ENCODE results near the gene IFT57.
"Not testable (repeated sequence)": the region's sequence is repeated elsewhere in the genome, so short reads cannot be mapped to it uniquely, and the experiment has no call there.

The IFT57 gene

GRCh38 chr3:108159865-108160264, 62.4 kb downstream of the IFT57 start:
- no peak for DNase-seq (ENCODE audit: low spot score)

- no peak for DNase-seq (ENCODE audit: low spot score)
These were observed 63.1 kb downstream of the IFT57 start for GRCh38 chr3:108159105-108159504.

GRCh38 chr3:108158251-108158650, 64.0 kb downstream of the IFT57 start:
- no peak for DNase-seq (ENCODE audit: low spot score)

- DNase-seq (ENCODE audit: low spot score) = peak; percentile 23
These were observed 65.0 kb downstream of the IFT57 start for GRCh38 chr3:108157273-108157672.

GRCh38 chr3:108156312-108156853, 65.8 kb downstream of the IFT57 start:
- no peak for DNase-seq (ENCODE audit: low spot score)

GRCh38 chr3:108155642-108156041, 66.6 kb downstream of the IFT57 start:
- not testable (repeated sequence) for DNase-seq (ENCODE audit: low spot score)

- no peak for DNase-seq (ENCODE audit: low spot score)
These were observed 68.7 kb downstream of the IFT57 start for GRCh38 chr3:108153451-108153981.

- no peak for DNase-seq (ENCODE audit: low spot score)
These were observed 70.0 kb downstream of the IFT57 start for GRCh38 chr3:108152274-108152673.

GRCh38 chr3:108150200-108150599, 72.0 kb downstream of the IFT57 start:
- DNase-seq (ENCODE audit: low spot score) = no peak

- DNase-seq (ENCODE audit: low spot score) = no peak
These were observed 76.1 kb downstream of the IFT57 start for GRCh38 chr3:108146139-108146538.

GRCh38 chr3:108145578-108145977, 76.6 kb downstream of the IFT57 start:
- DNase-seq (ENCODE audit: low spot score) = no peak

- DNase-seq (ENCODE audit: low spot score) = no peak
These were observed 84.8 kb downstream of the IFT57 start for GRCh38 chr3:108137460-108137814.

GRCh38 chr3:108136561-108137459, 85.4 kb downstream of the IFT57 start:
- no peak for DNase-seq (ENCODE audit: low spot score)

- no peak for DNase-seq (ENCODE audit: low spot score)
These were observed 87.7 kb downstream of the IFT57 start for GRCh38 chr3:108134555-108134880.

GRCh38 chr3:108133858-108134554, 88.2 kb downstream of the IFT57 start:
- no peak for DNase-seq (ENCODE audit: low spot score)

- no peak for DNase-seq (ENCODE audit: low spot score)
These were observed 89.2 kb downstream of the IFT57 start for GRCh38 chr3:108133048-108133369.

- DNase-seq (ENCODE audit: low spot score) = no peak
These were observed 90.6 kb downstream of the IFT57 start for GRCh38 chr3:108131475-108132134.

- DNase-seq (ENCODE audit: low spot score) = no peak
These were observed 91.3 kb downstream of the IFT57 start for GRCh38 chr3:108130701-108131474.

- no peak for DNase-seq (ENCODE audit: low spot score)
These were observed 92.0 kb downstream of the IFT57 start for GRCh38 chr3:108130236-108130635.

- no peak for DNase-seq (ENCODE audit: low spot score)
These were observed 94.8 kb downstream of the IFT57 start for GRCh38 chr3:108127301-108127988.

- no peak for DNase-seq (ENCODE audit: low spot score)
These were observed 95.9 kb downstream of the IFT57 start for GRCh38 chr3:108126348-108126747.
